ENCODE measurements around the gene TUBGCP2.
A peak's percentile ranks its signal among the peaks of the same experiment; 100 is the strongest.

The TUBGCP2 gene

GRCh38 chr10:133341983-133342382, 33.3 kb upstream of the TUBGCP2 start:
- no peak for DNase-seq (ENCODE audit: low read depth in 3 of 3)

- DNase-seq (ENCODE audit: low read depth in 3 of 3): no peak
Measured at GRCh38 chr10:133339708-133340380, 31.2 kb upstream of the TUBGCP2 start.

GRCh38 chr10:133338080-133339071, 29.7 kb upstream of the TUBGCP2 start:
- DNase-seq (ENCODE audit: low read depth in 3 of 3): no peak

- DNase-seq (ENCODE audit: low read depth in 3 of 3): no peak
Measured at GRCh38 chr10:133337370-133337725, 28.7 kb upstream of the TUBGCP2 start.

- DNase-seq (ENCODE audit: low read depth in 3 of 3): peak; percentile 36 to 53 (median 45)
Measured at GRCh38 chr10:133336577-133337369, 28.1 kb upstream of the TUBGCP2 start, which contains the start of gene CALY. Gene CALY, minus strand, starts transcription at chr10:133336896. Its CDS starts 7,907 bp downstream, at chr10:133328989.

- DNase-seq (ENCODE audit: low read depth in 3 of 3): no peak
Measured at GRCh38 chr10:133336118-133336576, 27.5 kb upstream of the TUBGCP2 start.

- DNase-seq (ENCODE audit: low read depth in 3 of 3): peak; percentile 56 to 70 (median 65)
Measured at GRCh38 chr10:133335246-133336117, 26.8 kb upstream of the TUBGCP2 start.

GRCh38 chr10:133334503-133335245, 26.0 kb upstream of the TUBGCP2 start:
- peak in 1 of 3 experiments; percentile 26 for DNase-seq (ENCODE audit: low read depth in 3 of 3)

GRCh38 chr10:133332936-133333699, 24.4 kb upstream of the TUBGCP2 start:
- no peak for DNase-seq (ENCODE audit: low read depth in 3 of 3)

GRCh38 chr10:133329491-133330202, 21.0 kb upstream of the TUBGCP2 start:
- DNase-seq (ENCODE audit: low read depth in 3 of 3): peak; percentile 74 to 87 (median 78)

GRCh38 chr10:133328358-133329343, 20.0 kb upstream of the TUBGCP2 start:
- DNase-seq (ENCODE audit: low read depth in 3 of 3): no peak

- DNase-seq (ENCODE audit: low read depth in 3 of 3): no peak
Measured at GRCh38 chr10:133327651-133328357, 19.1 kb upstream of the TUBGCP2 start.

GRCh38 chr10:133326745-133327650, 18.3 kb upstream of the TUBGCP2 start:
- no peak for DNase-seq (ENCODE audit: low read depth in 3 of 3)

- no peak for DNase-seq (ENCODE audit: low read depth in 3 of 3)
Measured at GRCh38 chr10:133326223-133326551, 17.5 kb upstream of the TUBGCP2 start.

GRCh38 chr10:133325440-133326222, 17.0 kb upstream of the TUBGCP2 start:
- no peak for DNase-seq (ENCODE audit: low read depth in 3 of 3)
